HG02970 (cell line): Measurements from ENCODE around the gene ADGRV1.

Experiments
- ATAC-seq: cut with Tn5 transposase; IDR thresholded peaks from one replicate; pipeline ENCODE4 v1.9.1; 2021; ENCODE audit warnings: mild to moderate bottlenecking, moderate library complexity, moderate number of reproducible peaks; ENCODE audit not compliant: unreplicated experiment, low FRiP score

The ADGRV1 gene

GRCh38 chr5:91211997-91212713 is 653.6 kb downstream of the ADGRV1 start:
- no peak for ATAC-seq

- ATAC-seq: no peak
Observed at GRCh38 chr5:91212714-91213092, 654.1 kb downstream of the ADGRV1 start.
